H1 (cell line): ENCODE measurements around the gene FAM53A. TPM values are rescaled to one million over a fixed set of nuclear protein-coding genes. Genes with fewer than 3 reads are reported as not detected.

ENCODE experiments used
- CTCF ChIA-PET: fragments of 300-600 bp; sonication (Branson Sonifier 250); formaldehyde crosslinking; loops from one replicate; lab custom pipeline; 2021; ENCODE audit not compliant: partially characterized antibody; lab: Charles Lee
- POLR2A ChIA-PET: fragments of 300-600 bp; sonication (Branson Sonifier 250); formaldehyde crosslinking; loops from one replicate; lab custom pipeline; 2021; ENCODE audit warnings: inconsistent platforms; ENCODE audit not compliant: partially characterized antibody; lab: Charles Lee
- DNase-seq, 2 experiments: peaks; one replicate each; pipeline versions ENCODE4 v3.0.0 to v3.0.0-alpha.2; 2010 to 2022; ENCODE audit warnings: low spot score in 2 of 2, low read depth in 1 of 2, mixed read lengths in 1 of 2
- FAIRE-seq: peaks from 2 replicates; lab custom pipeline; 2011; peaks lifted over from hg19 to GRCh38; lab: Jason Lieb, UNC
- H2AFZ ChIP-seq: 2 replicates; pipeline ENCODE4 v1.8.1; 2012; ENCODE audit warnings: low read length, inconsistent platforms
- H2AK5ac ChIP-seq: 2 replicates; pipeline ENCODE4 v1.6.1; 2013; ENCODE audit warnings: low read depth, low read length
- H2BK120ac ChIP-seq: replicated peaks from 2 replicates; pipeline ENCODE3; 2013; ENCODE audit warnings: low read depth, low read length, inconsistent platforms
- H2BK12ac ChIP-seq: 2 replicates; pipeline ENCODE4 v1.6.1; 2013; ENCODE audit warnings: low read depth, low read length
- H2BK15ac ChIP-seq: 2 replicates; pipeline ENCODE4 v1.6.1; 2013; ENCODE audit warnings: low read length
- H2BK20ac ChIP-seq: 2 replicates; pipeline ENCODE4 v1.6.1; 2013; ENCODE audit warnings: low read length
- H2BK5ac ChIP-seq: 2 replicates; pipeline ENCODE4 v1.6.1; 2013; ENCODE audit warnings: low read depth, low read length
- H3K14ac ChIP-seq: 2 replicates; pipeline ENCODE4 v1.6.1; 2013; ENCODE audit warnings: inconsistent platforms; ENCODE audit not compliant: insufficient read length
- H3K18ac ChIP-seq: 2 replicates; pipeline ENCODE4 v1.6.1; 2013; ENCODE audit warnings: low read length; ENCODE audit errors: extremely low read depth
- H3K23ac ChIP-seq: 2 replicates; pipeline ENCODE4 v1.6.1; 2013; ENCODE audit warnings: inconsistent platforms; ENCODE audit not compliant: insufficient read length
- H3K23me2 ChIP-seq: 2 replicates; pipeline ENCODE4 v1.6.1; 2013; ENCODE audit warnings: low read depth, low read length
- H3K27ac ChIP-seq: 2 replicates; pipeline ENCODE4 v1.6.1; 2011; ENCODE audit warnings: low read depth, low read length, inconsistent platforms
- H3K27me3 ChIP-seq, 4 experiments: replicated peaks in 1 of 4; 1 replicate in 1 of 4; 2 replicates in 3 of 4; pipeline versions ENCODE4 v1.6.1 to v1.8.1; 2011 to 2013; ENCODE audit warnings: low read length in 3 of 4, mild to moderate bottlenecking in 3 of 4, inconsistent platforms in 2 of 4, mixed read lengths in 2 of 4, moderate library complexity in 1 of 4; ENCODE audit not compliant: control insufficient read depth in 3 of 4, insufficient read depth in 3 of 4; ENCODE audit errors: extremely low read depth in 1 of 4
- H3K36me3 ChIP-seq, 4 experiments: 2 replicates each; pipeline versions ENCODE4 v1.6.1 to v1.8.1; 2011 to 2013; ENCODE audit warnings: mild to moderate bottlenecking in 4 of 4, low read length in 3 of 4, moderate library complexity in 2 of 4, control low read depth in 1 of 4, inconsistent platforms in 1 of 4; ENCODE audit not compliant: insufficient read depth in 4 of 4, control insufficient read depth in 2 of 4
- H3K4ac ChIP-seq: replicated peaks from 2 replicates; pipeline ENCODE3; 2013; ENCODE audit warnings: low read length, low read depth, mixed read lengths, inconsistent platforms; ENCODE audit not compliant: insufficient read length
- H3K4me1 ChIP-seq, 4 experiments: replicated peaks in 1 of 4; 1 replicate in 1 of 4; 2 replicates in 3 of 4; pipeline versions ENCODE4 v1.6.1 to v1.8.1; 2011 to 2013; ENCODE audit warnings: low read length in 3 of 4, inconsistent platforms in 2 of 4, mixed read lengths in 1 of 4; ENCODE audit not compliant: insufficient read depth in 4 of 4, control insufficient read depth in 3 of 4
- H3K4me2 ChIP-seq, 2 experiments: 2 replicates each; pipeline versions ENCODE4 v1.6.1 to v1.8.1; 2011 to 2013; ENCODE audit warnings: low read depth in 2 of 2, low read length in 2 of 2, control low read depth in 1 of 2, inconsistent platforms in 1 of 2, mild to moderate bottlenecking in 1 of 2; ENCODE audit not compliant: insufficient read depth in 1 of 2
- H3K4me3 ChIP-seq, 4 experiments: fragments of 200-600, 300-600 bp in 1 of 4; sonication (generic), shearing (Covaris generic), sonication (Bioruptor Twin) in 1 of 4; 2 replicates each; pipeline versions ENCODE4 v1.5.1 to v1.8.1; 2011 to 2016; ENCODE audit warnings: low read length in 4 of 4, low read depth in 3 of 4, control low read depth in 2 of 4, inconsistent platforms in 2 of 4, mild to moderate bottlenecking in 2 of 4, mixed read lengths in 1 of 4, moderate library complexity in 1 of 4; ENCODE audit not compliant: insufficient read depth in 2 of 4; ENCODE audit errors: extremely low read depth in 1 of 4
- H3K56ac ChIP-seq: replicated peaks from 2 replicates; pipeline ENCODE3; 2013; ENCODE audit warnings: low read depth, mild to moderate bottlenecking, mixed read lengths, low read length, inconsistent platforms; ENCODE audit not compliant: insufficient read length
- H3K79me1 ChIP-seq: 2 replicates; pipeline ENCODE4 v1.6.1; 2013; ENCODE audit warnings: low read depth, low read length, control low read depth
- H3K79me2 ChIP-seq, 2 experiments: 2 replicates each; pipeline versions ENCODE4 v1.6.1 to v1.8.1; 2012 to 2013; ENCODE audit warnings: low read length in 2 of 2, mild to moderate bottlenecking in 2 of 2, inconsistent platforms in 1 of 2; ENCODE audit not compliant: insufficient read depth in 2 of 2, control insufficient read depth in 1 of 2
- H3K9ac ChIP-seq, 4 experiments: replicated peaks in 1 of 4; 1 replicate in 1 of 4; 2 replicates in 3 of 4; pipeline versions ENCODE4 v1.6.1 to v1.8.1; 2011 to 2013; ENCODE audit warnings: low read depth in 3 of 4, low read length in 3 of 4, control low read depth in 2 of 4, mild to moderate bottlenecking in 2 of 4, moderate library complexity in 2 of 4, inconsistent platforms in 1 of 4; ENCODE audit errors: extremely low read depth in 1 of 4
- H3K9me3 ChIP-seq, 2 experiments: 2 replicates each; pipeline versions ENCODE4 v1.6.1 to v1.8.1; 2012 to 2013; ENCODE audit warnings: mild to moderate bottlenecking in 2 of 2, moderate library complexity in 2 of 2, control low read depth in 1 of 2, inconsistent platforms in 1 of 2, low read depth in 1 of 2, low read length in 1 of 2, mixed read lengths in 1 of 2; ENCODE audit not compliant: insufficient read depth in 2 of 2
- H4K20me1 ChIP-seq, 2 experiments: replicated peaks in 1 of 2; 2 replicates each; pipeline versions ENCODE3 to v1.8.1; 2011 to 2013; ENCODE audit warnings: inconsistent platforms in 2 of 2, low read length in 2 of 2, mild to moderate bottlenecking in 1 of 2; ENCODE audit not compliant: insufficient read depth in 2 of 2, control insufficient read depth in 1 of 2
- H4K5ac ChIP-seq: 2 replicates; pipeline ENCODE4 v1.6.1; 2013; ENCODE audit warnings: low read length, low read depth, mixed read lengths, inconsistent platforms; ENCODE audit not compliant: insufficient read length
- H4K8ac ChIP-seq: 2 replicates; pipeline ENCODE4 v1.8.0; 2013; ENCODE audit warnings: mild to moderate bottlenecking, moderate library complexity, low read length, inconsistent platforms; ENCODE audit not compliant: insufficient read depth; ENCODE audit errors: extremely low read depth
- H4K91ac ChIP-seq: replicated peaks from 2 replicates; pipeline ENCODE3; 2013; ENCODE audit warnings: low read length, mixed read lengths, inconsistent platforms; ENCODE audit not compliant: insufficient read length
- ATF3 ChIP-seq: IDR thresholded peaks from 2 replicates; pipeline ENCODE4 v1.6.1; 2011; ENCODE audit warnings: low read depth, mild to moderate bottlenecking, low read length; ENCODE audit not compliant: insufficient read depth
- SUZ12 ChIP-seq: fragments of 200-600 bp; sonication (generic); IDR thresholded peaks from 2 replicates; pipeline ENCODE4 v1.6.1; 2012; ENCODE audit warnings: mild to moderate bottlenecking, inconsistent platforms, low read length, moderate library complexity, mixed read lengths
- WGBS, 2 experiments: shearing (Covaris generic) in 1 of 2; methylation state at CpG; one replicate each; pipeline versions ENCODE4 v1.1.6 to v1.1.7; 2013 to 2015; ENCODE audit warnings: low lambda C conversion rate in 2 of 2, mixed read lengths in 2 of 2, inconsistent platforms in 1 of 2, low coverage in 1 of 2, missing lambda C conversion rate in 1 of 2; ENCODE audit not compliant: insufficient replicate concordance in 2 of 2, insufficient coverage in 1 of 2, insufficient read length in 1 of 2; ENCODE audit errors: extremely low coverage in 1 of 2, missing lambda C conversion rate in 1 of 2; 5-methylcytosine and 5-hydroxymethylcytosine counted together
- polyA plus RNA-seq, 7 experiments: library from polyadenylated mRNA; depleted of rRNA in 3 of 7; stranded (reverse) in 5 of 7; unstranded in 2 of 7; fragments of >200 nt in 5 of 7; fragments of 200-250 nt in 2 of 7; gene quantifications; 1 replicate in 5 of 7; 2 replicates in 1 of 7; 4 replicates in 1 of 7; pipeline versions ENCODE4 v1.2.1 to v1.2.3, GENCODE V29; 2011 to 2013; ENCODE audit warnings: missing spikeins in 2 of 7, mixed read lengths in 2 of 7
- total RNA-seq: library from RNA; stranded (reverse); fragmentation: NEBNext Ultra II Directional; extraction: Animal tissue kit (Norgen Biotek cat#: 25700); gene quantifications from 2 replicates; pipeline ENCODE4 v1.2.1, GENCODE V29; 2021

The FAM53A gene
- total and polyA plus RNA-seq, 2 of the 8 experiments (the other 6 are each of a cell fraction or from before 2014, with no cell fraction given): 1.9 to 2.0 TPM

GRCh38 chr4:1639299-1639868, 44.7 kb downstream of the FAM53A start:
- ChIA-PET CTCF (interaction anchor here (0.6 to 2.1 kb wide), 4 partner anchors 10 to 209 kb away, joined by 3 to 9 read pairs (median 4); no protein-coding TSS in a partner anchor), POLR2A (no interaction called here)
- WGBS, 2 experiments: 89% methylated on average over 9 of the region's 11 CpGs; no CpG with 5 or more reads in 1 of the 2 experiments
- H3K27ac ChIP-seq: no peak overlapping the region
- H3K4me1 ChIP-seq: no peaks in the 10 kb centered on the region
- no peak overlapping the region for H3K18ac ChIP-seq
- no peak overlapping the region for H2AFZ ChIP-seq
- FAIRE-seq (no peak), DNase-seq (no peak)
- no peak overlapping the region for H3K4me2 ChIP-seq
- H2BK12ac ChIP-seq: no peak overlapping the region
- H3K9ac ChIP-seq: no peak overlapping the region
- H3K9me3 ChIP-seq: no peaks in the 10 kb centered on the region
- no peak overlapping the region for H4K5ac ChIP-seq
- H3K36me3 ChIP-seq: no peaks in the 10 kb centered on the region
- no peaks in the 10 kb centered on the region for H3K23me2 ChIP-seq
- H3K79me1 ChIP-seq: no peaks in the 10 kb centered on the region
- no peak overlapping the region for H2BK15ac ChIP-seq
- H2BK20ac ChIP-seq: no peak overlapping the region
- no peak overlapping the region for H3K4ac ChIP-seq
- no peak overlapping the region for H3K23ac ChIP-seq
- no peak overlapping the region for H4K91ac ChIP-seq
- peak overlapping the region; percentile 25; the same call in 1 of the 2 replicates for H4K8ac ChIP-seq
- H2BK5ac ChIP-seq: no peak overlapping the region; the same call in 1 of the 2 replicates
- no peak overlapping the region for H2BK120ac ChIP-seq
- no peaks in the 10 kb centered on the region for H3K27me3 ChIP-seq
- no peak overlapping the region for H3K14ac ChIP-seq
- H3K79me2 ChIP-seq: no peaks in the 10 kb centered on the region
- H4K20me1 ChIP-seq: no peaks in the 10 kb centered on the region
- H2AK5ac ChIP-seq: no peak overlapping the region
- no peak overlapping the region for H3K56ac ChIP-seq
- no peak overlapping the region for H3K4me3 ChIP-seq
- TF ChIP-seq ATF3: no peak
- no peak for TF ChIP-seq SUZ12
